ENCODE data around the gene DUSP18.
"Not testable (repeated sequence)": the region's sequence is repeated elsewhere in the genome, so short reads cannot be mapped to it uniquely, and the experiment has no call there.

DUSP18 gene

GRCh38 chr22:30694640-30695350 lies 27.1 kb upstream of the DUSP18 start, which contains the start of gene OSBP2:
Gene OSBP2, plus strand, starts transcription at chr22:30694874. Its CDS starts 36 bp downstream, at chr22:30694910.
- TF ChIP-seq POLR2A (IDR thresholded peaks at IDR 0.05; ENCODE audit: low read depth, low read length), result no peak
- TF ChIP-seq POLR2AphosphoS5 (IDR thresholded peaks at IDR 0.05; ENCODE audit: low read depth, low read length), result no peak
- TF ChIP-seq TAF1 (IDR thresholded peaks at IDR 0.05; ENCODE audit: borderline replicate concordance, low read depth, low read length), result no peak
- DNase-seq (ENCODE audit: insufficient read length) (peak; percentile 32), FAIRE-seq (no peak)

DNA sequence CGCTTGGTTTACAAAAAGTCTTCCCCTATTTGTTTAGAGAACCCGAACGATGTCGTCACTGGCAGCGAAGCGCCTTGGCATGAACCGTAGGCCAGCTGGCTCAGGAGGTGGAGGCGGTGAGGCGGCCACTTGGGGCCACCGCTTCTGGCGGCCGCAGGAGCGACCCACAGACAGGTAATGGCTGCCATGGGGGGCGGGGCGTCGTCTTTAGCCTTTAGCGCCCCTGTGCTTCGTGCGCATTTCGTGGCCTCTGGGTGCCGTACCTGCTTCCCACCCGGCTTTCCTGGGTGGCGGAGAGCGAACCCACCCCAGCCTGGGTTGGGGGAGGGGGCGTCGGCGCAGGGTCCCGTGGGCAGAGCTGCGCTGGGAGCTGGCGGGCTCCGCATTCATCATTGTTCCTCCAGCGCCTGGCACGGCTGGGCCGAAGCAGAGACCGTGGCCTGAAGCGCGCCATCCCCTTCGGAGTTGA lies 26.5 kb upstream of the DUSP18 start:
- TF ChIP-seq POLR2A (IDR thresholded peaks at IDR 0.05; ENCODE audit: low read depth, low read length) (no peak), POLR2AphosphoS5 (IDR thresholded peaks at IDR 0.05; ENCODE audit: low read depth, low read length) (no peak), TAF1 (IDR thresholded peaks at IDR 0.05; ENCODE audit: borderline replicate concordance, low read depth, low read length) (no peak)
- DNase-seq (ENCODE audit: insufficient read length) (peak; percentile 25), FAIRE-seq (no peak)

GRCh38 chr22:30691204-30691603 lies 23.5 kb upstream of the DUSP18 start:
- FAIRE-seq, result no peak
- TF ChIP-seq TAF1 (IDR thresholded peaks at IDR 0.05; ENCODE audit: borderline replicate concordance, low read depth, low read length), result no peak
- no peak for TF ChIP-seq POLR2A (IDR thresholded peaks at IDR 0.05; ENCODE audit: low read depth, low read length)
- no peak for TF ChIP-seq POLR2AphosphoS5 (IDR thresholded peaks at IDR 0.05; ENCODE audit: low read depth, low read length)
- no peak for DNase-seq (ENCODE audit: insufficient read length)

GRCh38 chr22:30689622-30690021 lies 21.9 kb upstream of the DUSP18 start:
- FAIRE-seq (no peak), DNase-seq (ENCODE audit: insufficient read length) (no peak)
- TF ChIP-seq POLR2AphosphoS5 (IDR thresholded peaks at IDR 0.05; ENCODE audit: low read depth, low read length), result no peak
- TF ChIP-seq POLR2A (IDR thresholded peaks at IDR 0.05; ENCODE audit: low read depth, low read length), result no peak
- no peak for TF ChIP-seq TAF1 (IDR thresholded peaks at IDR 0.05; ENCODE audit: borderline replicate concordance, low read depth, low read length)

DNA sequence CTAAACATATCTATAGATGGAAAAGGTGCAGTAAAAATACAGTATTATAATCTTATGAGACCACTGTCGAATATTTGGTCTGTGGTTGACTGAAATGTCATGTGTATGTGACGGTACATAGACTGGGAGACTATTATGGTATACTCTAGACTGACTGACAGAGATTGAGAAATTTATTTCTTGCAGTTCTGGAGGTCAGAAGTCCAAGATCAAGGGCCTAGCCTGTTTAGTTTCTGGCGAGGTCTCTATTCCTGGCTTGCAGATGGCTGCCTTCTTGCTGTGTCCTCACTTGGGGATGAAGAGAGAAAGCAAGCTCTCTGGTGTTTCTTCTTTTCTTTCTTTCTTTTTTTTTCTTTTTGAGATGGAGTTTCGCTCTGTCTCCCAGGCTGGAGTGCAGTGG lies 19.7 kb upstream of the DUSP18 start:
- TF ChIP-seq TAF1 (IDR thresholded peaks at IDR 0.05; ENCODE audit: borderline replicate concordance, low read depth, low read length) (no peak), POLR2AphosphoS5 (IDR thresholded peaks at IDR 0.05; ENCODE audit: low read depth, low read length) (no peak), POLR2A (IDR thresholded peaks at IDR 0.05; ENCODE audit: low read depth, low read length) (no peak)
- DNase-seq (ENCODE audit: insufficient read length) (no peak), FAIRE-seq (no peak)

DNA sequence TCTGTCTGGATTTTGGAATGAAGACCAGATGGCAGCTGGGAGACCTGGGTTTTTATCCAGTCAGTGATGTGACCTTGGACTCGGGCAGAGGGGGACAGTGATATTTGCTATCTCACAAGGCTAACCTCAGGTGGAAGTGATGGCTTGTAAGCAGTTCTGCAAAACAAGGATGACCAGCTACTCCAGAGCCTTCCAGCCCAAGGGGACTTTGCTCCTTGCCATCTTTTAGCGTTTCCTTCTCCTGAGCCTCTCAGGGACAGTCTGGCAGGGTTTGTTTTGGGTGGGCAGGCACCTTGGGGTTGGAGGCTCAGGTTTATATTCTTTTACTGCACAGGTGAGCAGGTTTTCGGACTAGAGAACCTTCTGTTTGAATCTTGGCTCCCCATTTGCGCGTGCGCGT lies 17.5 kb upstream of the DUSP18 start:
- TF ChIP-seq TAF1 (IDR thresholded peaks at IDR 0.05; ENCODE audit: borderline replicate concordance, low read depth, low read length) (no peak), POLR2A (IDR thresholded peaks at IDR 0.05; ENCODE audit: low read depth, low read length) (no peak), POLR2AphosphoS5 (IDR thresholded peaks at IDR 0.05; ENCODE audit: low read depth, low read length) (no peak)
- DNase-seq (ENCODE audit: insufficient read length) (no peak), FAIRE-seq (no peak)

DNA sequence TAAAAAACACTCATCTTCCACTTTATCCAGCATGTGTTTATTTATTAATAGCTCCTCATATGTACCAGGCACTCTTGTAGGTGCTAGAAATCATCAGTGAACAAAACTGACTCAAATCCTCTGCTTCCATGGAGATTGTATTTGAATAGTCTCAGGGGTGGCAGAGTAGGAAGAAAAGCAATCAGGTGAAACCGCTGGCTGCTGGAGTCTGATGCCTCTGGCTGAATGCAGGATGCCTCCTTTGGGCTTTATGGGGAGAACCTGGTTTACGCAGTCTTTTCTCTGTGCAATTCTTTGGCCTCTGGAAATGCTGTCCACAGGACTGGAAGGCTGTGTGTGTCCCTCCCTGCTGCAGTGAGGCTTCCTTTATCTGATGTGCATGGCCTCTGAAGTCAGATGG lies 14.2 kb upstream of the DUSP18 start:
- no peak for TF ChIP-seq POLR2A (IDR thresholded peaks at IDR 0.05; ENCODE audit: low read depth, low read length)
- no peak for TF ChIP-seq TAF1 (IDR thresholded peaks at IDR 0.05; ENCODE audit: borderline replicate concordance, low read depth, low read length)
- TF ChIP-seq POLR2AphosphoS5 (IDR thresholded peaks at IDR 0.05; ENCODE audit: low read depth, low read length), result no peak
- no peak for FAIRE-seq
- no peak for DNase-seq (ENCODE audit: insufficient read length)

GRCh38 chr22:30680991-30681770 lies 13.5 kb upstream of the DUSP18 start:
- DNase-seq (ENCODE audit: insufficient read length) (no peak), FAIRE-seq (no peak)

DNA sequence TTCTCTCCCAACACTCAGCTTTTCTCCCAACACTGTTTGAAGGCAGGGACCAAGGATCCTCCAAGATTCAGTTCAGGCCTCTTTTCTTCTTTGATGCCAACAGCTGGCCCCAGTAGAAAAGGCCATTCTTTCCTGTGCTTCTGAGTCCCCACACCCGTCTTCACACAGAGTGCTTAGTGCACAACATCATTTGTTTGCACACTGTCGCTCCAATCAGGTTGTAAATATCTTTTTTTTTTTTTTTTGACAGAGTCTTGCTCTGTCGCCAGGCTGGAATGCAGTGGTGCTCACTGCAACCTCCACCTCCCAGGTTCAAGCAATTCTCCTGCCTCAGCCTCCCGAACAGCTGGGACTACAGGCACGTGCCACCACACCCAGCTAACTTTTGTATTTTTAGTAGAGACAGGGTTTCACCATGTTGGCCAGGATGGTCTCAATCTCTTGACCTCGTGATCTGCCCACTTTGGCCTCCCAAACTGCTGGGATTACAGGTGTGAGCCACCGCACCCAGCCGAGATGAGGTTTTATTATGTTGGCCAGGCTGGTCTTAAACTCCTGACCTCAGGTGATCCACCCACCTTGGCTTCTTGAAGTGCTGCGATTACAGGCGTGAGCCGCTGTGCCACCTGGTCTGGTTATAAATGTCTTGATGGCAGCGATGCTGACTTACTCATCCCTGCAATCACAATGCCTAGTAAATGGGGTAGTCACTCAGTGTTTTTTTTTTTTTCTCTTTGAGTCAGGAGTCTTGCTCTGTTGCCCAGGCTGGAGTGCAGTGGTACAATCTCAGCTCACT lies 12.4 kb upstream of the DUSP18 start:
- not testable (repeated sequence) for FAIRE-seq; DNase-seq (ENCODE audit: insufficient read length)

More at GRCh38 chr22:30680991-30681770, 13.5 kb upstream of the DUSP18 start:
- no peak for TF ChIP-seq POLR2AphosphoS5 (IDR thresholded peaks at IDR 0.05; ENCODE audit: low read depth, low read length)
- no peak for TF ChIP-seq POLR2A (IDR thresholded peaks at IDR 0.05; ENCODE audit: low read depth, low read length)
- no peak for TF ChIP-seq TAF1 (IDR thresholded peaks at IDR 0.05; ENCODE audit: borderline replicate concordance, low read depth, low read length)

- not testable (repeated sequence) for FAIRE-seq; DNase-seq (ENCODE audit: insufficient read length)
These were observed 8.9 kb upstream of the DUSP18 start for GRCh38 chr22:30676565-30676964.

DNA sequence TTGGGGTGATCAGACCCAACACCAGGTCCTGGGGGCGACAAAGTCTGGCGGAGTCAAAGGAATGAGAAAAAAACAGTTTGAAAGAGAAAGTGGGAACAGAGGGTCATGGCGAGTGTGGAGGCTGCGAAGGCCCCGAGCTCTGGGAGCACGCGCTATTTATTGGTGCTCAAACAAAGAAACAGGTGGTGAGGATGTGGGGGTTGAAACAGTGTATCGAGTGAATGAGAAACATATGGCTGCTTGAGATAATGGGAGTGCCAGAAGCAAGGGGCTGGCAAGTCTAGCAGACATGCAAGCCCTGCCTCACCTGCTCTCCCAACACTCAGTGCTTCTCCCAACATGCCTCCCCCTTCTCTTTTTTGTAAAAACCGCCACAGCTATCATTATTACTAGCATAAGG lies 7.8 kb upstream of the DUSP18 start:
- TF ChIP-seq TAF1 (IDR thresholded peaks at IDR 0.05; ENCODE audit: borderline replicate concordance, low read depth, low read length) (no peak), POLR2AphosphoS5 (IDR thresholded peaks at IDR 0.05; ENCODE audit: low read depth, low read length) (no peak), POLR2A (IDR thresholded peaks at IDR 0.05; ENCODE audit: low read depth, low read length) (no peak)
- no peak for DNase-seq (ENCODE audit: insufficient read length)
- FAIRE-seq, result no peak
